Spleen (tissue), 7 donors: ENCODE data around the gene HOXD12.

Source experiments
- CTCF ChIP-seq, 11 experiments: fragments of 200-600 bp in 7 of 11; fragments of 450-650 bp in 4 of 11; sonication (generic) in 4 of 11; IDR thresholded peaks in 8 of 11; conservative IDR thresholded peaks in 3 of 11; 1 replicate in 7 of 11; 2 replicates in 4 of 11; pipeline versions ENCODE4 v1.4.0 to v1.8.0; 2016 to 2021; ENCODE audit warnings: antibody characterized with exemption in 11 of 11, inconsistent platforms in 4 of 11, mild to moderate bottlenecking in 1 of 11
- POLR2AphosphoS5 ChIP-seq, 3 donors: sonication (generic); formaldehyde crosslinking; IDR thresholded peaks; one replicate each; pipeline ENCODE4 v1.5.1; 2017; ENCODE audit warnings: antibody characterized with exemption in 3 of 3
- donor health status: DM: no; HTN: no; CAD: no; lungs with moderate emphysema.
- donor health status: DM: no; HTN: no; CAD: no.
- donor health status: DM: no; HTN: no; CAD: no.

- TF ChIP-seq POLR2AphosphoS5 (IDR thresholded peaks at IDR 0.05) (no peak), CTCF (IDR thresholded peaks at IDR 0.05 in 8 of 11, conservative IDR thresholded peaks at IDR 0.05 in 3 of 11) (no peak)
Observed at GRCh38 chr2:176083796-176084261, 15.8 kb upstream of the HOXD12 start, which contains the start of gene EVX2.
